NB4 (cell line): ENCODE data around the gene NODAL.

Experiments used
- DNase-seq: peaks from one replicate; pipeline ENCODE4 v3.0.0; 2010; ENCODE audit warnings: low read depth
- H3K4me3 ChIP-seq: one replicate; pipeline ENCODE4 v1.5.1; 2011; ENCODE audit warnings: mild to moderate bottlenecking, low read depth, low read length, moderate library complexity
- MYC ChIP-seq: IDR thresholded peaks from 2 replicates; pipeline ENCODE4 v1.6.1; 2011; ENCODE audit warnings: low read depth, low read length
- POLR2A ChIP-seq: IDR thresholded peaks from 2 replicates; pipeline ENCODE4 v1.6.1; 2011; ENCODE audit warnings: mild to moderate bottlenecking; ENCODE audit not compliant: insufficient read length; ENCODE audit errors: extremely low read depth
- TF ChIP-seq, protein P1 (sequence below): IDR thresholded peaks from one replicate; pipeline ENCODE4 v1.5.1; 2012; ENCODE audit warnings: low read depth, low read length
- TF ChIP-seq, protein P2 (sequence below): IDR thresholded peaks from 2 replicates; pipeline ENCODE4 v1.6.1; 2011; ENCODE audit warnings: low read depth, low read length

NODAL gene

GRCh38 chr10:70409772-70410171, 31.7 kb downstream of the NODAL start:
- no peak overlapping the region for H3K4me3 ChIP-seq
- DNase-seq: no peak
- TF ChIP-seq POLR2A: no peak
- TF ChIP-seq, protein P1, sequence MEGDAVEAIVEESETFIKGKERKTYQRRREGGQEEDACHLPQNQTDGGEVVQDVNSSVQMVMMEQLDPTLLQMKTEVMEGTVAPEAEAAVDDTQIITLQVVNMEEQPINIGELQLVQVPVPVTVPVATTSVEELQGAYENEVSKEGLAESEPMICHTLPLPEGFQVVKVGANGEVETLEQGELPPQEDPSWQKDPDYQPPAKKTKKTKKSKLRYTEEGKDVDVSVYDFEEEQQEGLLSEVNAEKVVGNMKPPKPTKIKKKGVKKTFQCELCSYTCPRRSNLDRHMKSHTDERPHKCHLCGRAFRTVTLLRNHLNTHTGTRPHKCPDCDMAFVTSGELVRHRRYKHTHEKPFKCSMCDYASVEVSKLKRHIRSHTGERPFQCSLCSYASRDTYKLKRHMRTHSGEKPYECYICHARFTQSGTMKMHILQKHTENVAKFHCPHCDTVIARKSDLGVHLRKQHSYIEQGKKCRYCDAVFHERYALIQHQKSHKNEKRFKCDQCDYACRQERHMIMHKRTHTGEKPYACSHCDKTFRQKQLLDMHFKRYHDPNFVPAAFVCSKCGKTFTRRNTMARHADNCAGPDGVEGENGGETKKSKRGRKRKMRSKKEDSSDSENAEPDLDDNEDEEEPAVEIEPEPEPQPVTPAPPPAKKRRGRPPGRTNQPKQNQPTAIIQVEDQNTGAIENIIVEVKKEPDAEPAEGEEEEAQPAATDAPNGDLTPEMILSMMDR: no peak
- TF ChIP-seq, protein P2, sequence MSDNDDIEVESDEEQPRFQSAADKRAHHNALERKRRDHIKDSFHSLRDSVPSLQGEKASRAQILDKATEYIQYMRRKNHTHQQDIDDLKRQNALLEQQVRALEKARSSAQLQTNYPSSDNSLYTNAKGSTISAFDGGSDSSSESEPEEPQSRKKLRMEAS: no peak
- TF ChIP-seq MYC: no peak

GRCh38 chr10:70405037-70405824, 36.2 kb downstream of the NODAL start:
- TF ChIP-seq, protein P2: peak; percentile 28; the same call in 1 of the 2 replicates
- no peak for TF ChIP-seq MYC
- no peak for TF ChIP-seq POLR2A
- peak; percentile 99 for DNase-seq
- peak overlapping the region; percentile 93 for H3K4me3 ChIP-seq

GRCh38 chr10:70404787-70405036, 36.8 kb downstream of the NODAL start:
- no peak for TF ChIP-seq MYC
- DNase-seq: peak; percentile 50
- peak overlapping the region; percentile 93 for H3K4me3 ChIP-seq

DNA sequence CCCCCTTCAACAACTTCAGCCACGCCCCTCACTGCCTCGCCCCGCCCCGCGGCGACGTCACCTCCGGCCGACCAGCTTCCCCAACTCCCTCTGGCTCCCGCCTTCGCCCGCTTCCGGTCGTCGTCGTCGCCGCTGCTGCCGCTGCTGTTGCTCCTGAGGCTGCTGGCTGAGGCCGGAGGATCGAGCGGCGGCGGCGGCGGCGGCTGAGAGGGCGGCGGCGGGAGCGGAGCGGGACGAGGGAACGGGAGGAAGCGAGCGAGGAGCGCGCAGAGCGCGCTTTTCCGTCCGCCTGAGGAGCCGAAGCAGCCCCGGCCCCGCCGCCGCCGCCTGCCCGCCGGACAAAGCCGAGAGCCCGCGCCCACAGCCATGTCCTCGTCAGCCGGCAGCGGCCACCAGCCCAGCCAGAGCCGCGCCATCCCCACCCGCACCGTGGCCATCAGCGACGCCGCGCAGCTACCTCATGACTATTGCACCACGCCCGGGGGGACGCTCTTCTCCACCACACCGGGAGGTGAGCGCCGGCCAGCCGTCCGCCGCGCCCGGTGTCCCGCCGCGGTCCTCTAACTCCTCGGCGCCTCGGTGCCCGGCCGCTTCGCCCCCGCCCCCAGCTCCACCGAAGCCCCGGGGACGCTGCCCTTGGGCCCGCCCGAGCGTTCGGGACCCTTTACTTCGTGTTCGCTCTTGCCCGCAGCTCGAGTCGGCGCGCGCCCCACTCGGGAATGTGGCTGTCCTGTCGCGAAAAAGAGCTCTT, 37.3 kb downstream of the NODAL start, which contains the start of gene EIF4EBP2:
Gene EIF4EBP2, plus strand, starts transcription at position 110 of the 751 bp plus-strand sequence. Its CDS starts 257 bp downstream, at position 367.
- TF ChIP-seq, protein P1: no peak
- peak; percentile 96 for TF ChIP-seq POLR2A
- TF ChIP-seq, protein P2: peak; percentile 39; the same call in 1 of the 2 replicates
- DNase-seq: peak; percentile 98
- peak within 1 kb of the TSS; percentile 93 for H3K4me3 ChIP-seq

GRCh38 chr10:70403483-70404035, 37.9 kb downstream of the NODAL start:
- peak overlapping the region; percentile 61 for H3K4me3 ChIP-seq
- no peak for DNase-seq
- TF ChIP-seq MYC (0 out of 2 replicates have a peak, but pooled peaks have one; percentile 40), POLR2A (no peak)

DNA sequence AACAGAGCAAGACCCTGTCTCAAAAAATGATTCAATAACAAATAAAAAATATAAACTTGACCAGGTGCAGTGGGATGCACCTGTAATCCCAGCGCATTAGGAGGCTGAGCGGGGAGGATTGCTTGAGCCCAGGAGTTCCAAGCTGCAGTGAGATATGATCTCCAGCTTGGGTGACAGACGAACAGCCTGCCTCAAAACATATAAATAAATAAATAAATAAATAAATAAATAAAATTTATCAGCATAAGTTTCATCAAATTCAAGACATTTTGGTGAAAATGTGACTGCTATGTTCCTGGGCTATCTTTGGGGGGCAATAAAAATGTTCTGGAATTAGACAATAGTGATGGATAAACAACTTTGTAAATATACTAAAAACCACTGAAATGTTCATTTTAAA, 42.3 kb downstream of the NODAL start:
- TF ChIP-seq MYC (no peak), POLR2A (no peak)
- TF ChIP-seq, protein P1: no peak
- TF ChIP-seq, protein P2: no peak
- no peak for DNase-seq
- H3K4me3 ChIP-seq: no peak overlapping the region

GRCh38 chr10:70396140-70396539, 45.3 kb downstream of the NODAL start:
- H3K4me3 ChIP-seq: no peak overlapping the region
- TF ChIP-seq MYC (no peak), POLR2A (no peak)
- TF ChIP-seq, protein P2: no peak
- TF ChIP-seq, protein P1: no peak
- no peak for DNase-seq
